GM19239 (cell line): ENCODE measurements around the gene IFT88.
"Not testable (repeated sequence)": the region's sequence is repeated elsewhere in the genome, so short reads cannot be mapped to it uniquely, and the experiment has no call there.

Experiments used
- DNase-seq: peaks from one replicate; pipeline ENCODE4 v3.0.0; 2011; ENCODE audit warnings: low spot score; ENCODE audit not compliant: insufficient read length
- FAIRE-seq: peaks from 2 replicates; lab custom pipeline; 2011; peaks lifted over from hg19 to GRCh38; lab: Jason Lieb, UNC

IFT88 gene

GRCh38 chr13:20616059-20616797 lies 49.3 kb downstream of the IFT88 start:
- FAIRE-seq: no peak
- DNase-seq: no peak

- DNase-seq (no peak), FAIRE-seq (no peak)
These were observed 56.0 kb downstream of the IFT88 start for GRCh38 chr13:20623000-20623399.

DNA sequence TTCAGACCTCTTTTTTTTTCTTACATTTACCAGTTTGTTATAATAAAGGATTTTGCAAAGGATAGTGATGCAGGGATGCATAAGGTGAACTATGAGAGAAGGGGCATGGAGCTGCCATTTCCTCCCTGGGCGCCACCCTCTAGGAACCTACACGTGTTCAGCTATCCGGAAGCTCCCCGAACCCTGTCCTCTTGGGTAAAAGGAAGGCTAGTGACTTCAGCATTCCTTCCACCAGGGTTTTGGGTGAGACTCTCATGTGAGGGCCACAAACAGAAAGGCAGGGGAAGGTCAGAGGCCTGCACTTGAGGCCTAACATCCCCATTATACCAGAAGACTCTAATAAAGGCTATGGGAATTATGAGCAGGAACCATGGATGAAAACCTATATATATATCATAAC lies 57.3 kb downstream of the IFT88 start:
- FAIRE-seq (no peak), DNase-seq (no peak)

DNA sequence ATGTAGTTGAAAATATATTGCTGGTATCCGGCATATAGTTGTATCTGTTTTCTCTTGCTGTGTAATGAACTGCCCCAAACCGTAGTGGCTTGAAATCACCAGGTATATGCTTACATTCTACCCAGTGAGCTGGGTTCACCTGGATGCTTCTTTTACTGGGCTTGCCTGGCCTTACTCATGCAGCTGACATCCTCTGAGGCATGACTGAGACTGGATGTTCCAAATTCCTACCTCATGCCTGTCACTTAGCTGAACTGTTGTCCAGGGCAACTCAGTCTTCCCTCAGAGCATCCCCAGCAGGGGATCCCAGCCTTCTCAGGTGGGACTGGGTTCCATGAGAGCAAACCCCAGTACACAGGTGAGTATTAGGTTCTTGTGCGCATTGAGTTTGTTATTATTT lies 66.8 kb downstream of the IFT88 start:
- FAIRE-seq (no peak), DNase-seq (no peak)

- no peak for DNase-seq
- FAIRE-seq: no peak
These were observed 69.1 kb downstream of the IFT88 start for GRCh38 chr13:20636079-20636478.

GRCh38 chr13:20637811-20638210 lies 70.9 kb downstream of the IFT88 start:
- no peak for FAIRE-seq
- no peak for DNase-seq

DNA sequence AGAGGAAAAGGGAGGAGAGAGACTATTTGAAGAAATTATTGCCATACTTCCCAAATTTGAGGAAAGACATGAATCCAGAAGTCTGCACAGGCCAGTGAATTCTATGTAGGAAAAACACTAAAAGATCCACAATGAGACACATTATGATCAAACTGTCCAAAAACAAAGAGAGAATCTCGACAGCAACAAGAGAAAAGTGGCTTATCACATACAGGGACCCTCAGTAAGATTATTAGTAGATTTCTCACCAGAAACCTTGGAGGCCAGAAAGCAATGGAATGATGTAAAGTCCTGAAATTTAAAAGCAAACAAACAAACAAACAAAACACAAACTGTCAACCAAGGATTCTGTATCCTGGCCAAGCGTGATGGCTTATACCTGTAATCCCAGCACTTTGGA lies 80.8 kb downstream of the IFT88 start:
- FAIRE-seq (no peak), DNase-seq (no peak)

DNA sequence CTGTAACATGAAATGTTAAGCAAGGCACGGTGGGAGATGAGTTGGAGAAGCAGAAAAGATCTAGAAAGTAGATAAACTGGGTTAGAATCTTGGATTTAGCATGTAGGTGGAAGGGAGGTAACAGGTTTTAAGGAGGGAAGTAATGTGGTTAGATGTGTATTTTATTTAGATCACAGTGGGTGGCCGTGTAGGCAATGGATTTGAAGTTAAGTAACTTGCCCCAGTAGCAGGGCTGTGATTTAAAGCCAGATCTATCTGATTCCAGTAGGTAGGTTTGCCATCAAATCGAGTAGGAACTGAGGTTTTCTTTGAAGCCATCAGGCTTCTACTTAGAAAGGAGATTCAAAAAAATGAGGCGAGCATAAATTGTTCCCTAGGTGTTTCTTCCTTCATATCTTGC lies 86.0 kb downstream of the IFT88 start:
- FAIRE-seq (no peak), DNase-seq (no peak)

DNA sequence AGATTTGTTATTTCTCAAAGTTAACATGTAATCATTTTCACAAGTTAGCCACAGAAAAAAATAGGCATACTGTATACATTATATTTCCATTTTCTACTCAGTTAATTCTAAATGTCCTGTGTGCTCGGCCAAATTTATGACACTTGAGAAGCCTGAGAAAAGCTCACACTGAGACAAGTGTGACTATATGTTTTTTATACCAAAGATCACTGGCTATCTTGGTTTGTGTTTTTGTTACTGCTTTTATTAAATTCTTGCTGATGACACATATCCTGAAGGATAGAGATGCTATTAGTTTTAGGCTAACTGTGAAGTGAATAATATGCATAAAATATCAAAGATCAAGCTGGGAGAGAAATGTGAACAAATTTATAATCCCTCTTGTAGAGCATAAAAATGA lies 87.2 kb downstream of the IFT88 start:
- no peak for FAIRE-seq
- no peak for DNase-seq

DNA sequence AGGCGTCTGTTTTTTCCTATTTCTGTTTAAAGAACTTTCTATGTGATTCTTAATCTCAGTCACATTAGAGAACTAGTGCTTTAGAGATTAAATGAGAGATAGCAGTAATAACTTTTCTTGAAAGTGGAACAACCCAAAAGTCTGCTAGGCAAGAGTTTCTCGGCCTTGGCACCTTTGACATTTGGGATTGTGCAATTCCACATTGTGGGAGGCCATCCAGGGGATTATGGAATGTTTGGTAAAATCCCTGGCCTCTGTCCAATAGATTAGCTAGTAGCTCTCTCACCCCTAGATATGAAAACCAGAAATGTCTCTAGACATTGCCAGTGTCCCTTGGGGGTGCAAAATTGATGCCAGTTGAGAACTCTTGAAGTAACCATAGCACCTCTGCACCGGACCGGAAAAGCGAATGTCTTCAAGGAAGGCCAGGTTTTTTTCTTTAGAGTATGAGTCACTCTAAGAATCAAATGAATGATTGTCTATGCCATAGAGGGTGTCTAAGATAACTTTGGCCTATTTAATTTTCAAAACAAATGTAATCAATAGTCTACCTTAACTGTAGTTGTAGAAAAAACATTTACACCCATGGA lies 91.6 kb downstream of the IFT88 start:
- no peak for FAIRE-seq
- DNase-seq: no peak

DNA sequence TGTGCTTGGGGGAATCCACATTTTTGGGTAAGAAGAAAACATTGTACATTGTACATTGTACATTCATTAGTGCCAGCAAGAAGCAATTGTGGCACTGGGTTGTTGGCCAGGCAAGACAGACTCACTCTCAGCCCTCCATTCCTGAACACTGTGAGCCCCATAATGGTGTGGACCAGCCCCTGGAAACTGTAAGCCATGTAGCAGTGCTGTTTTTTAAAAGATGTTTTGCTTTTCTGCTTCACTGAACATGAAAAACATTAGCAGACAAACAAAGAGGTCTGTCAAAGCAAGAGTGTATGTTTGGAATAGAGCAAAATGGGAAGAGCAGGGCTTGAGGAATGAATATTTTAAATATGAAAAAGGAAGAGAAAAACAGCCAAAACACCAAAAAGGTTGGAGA lies 97.4 kb downstream of the IFT88 start:
- DNase-seq: no peak
- no peak for FAIRE-seq

DNA sequence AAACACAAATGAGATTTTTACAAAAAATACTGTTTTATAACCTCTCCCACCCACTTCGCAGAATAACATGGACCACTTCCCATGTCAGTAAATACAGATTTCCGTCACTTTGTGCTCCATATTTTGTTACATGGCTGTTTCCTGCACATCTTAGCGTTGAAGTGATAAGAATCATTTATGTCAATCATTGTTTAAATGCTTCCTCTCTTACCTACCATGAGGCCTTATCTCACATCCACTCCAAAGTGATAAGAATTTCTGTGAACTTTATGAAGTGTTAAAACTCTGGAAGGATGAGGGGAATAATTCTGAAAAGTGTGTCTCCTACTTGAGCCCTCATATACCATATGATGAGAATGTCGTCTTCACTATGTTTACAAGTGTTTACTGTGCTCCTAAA lies 100.0 kb downstream of the IFT88 start:
- no peak for DNase-seq
- no peak for FAIRE-seq

GRCh38 chr13:20667857-20668437 lies 101.0 kb downstream of the IFT88 start:
- no peak for DNase-seq
- no peak for FAIRE-seq

DNA sequence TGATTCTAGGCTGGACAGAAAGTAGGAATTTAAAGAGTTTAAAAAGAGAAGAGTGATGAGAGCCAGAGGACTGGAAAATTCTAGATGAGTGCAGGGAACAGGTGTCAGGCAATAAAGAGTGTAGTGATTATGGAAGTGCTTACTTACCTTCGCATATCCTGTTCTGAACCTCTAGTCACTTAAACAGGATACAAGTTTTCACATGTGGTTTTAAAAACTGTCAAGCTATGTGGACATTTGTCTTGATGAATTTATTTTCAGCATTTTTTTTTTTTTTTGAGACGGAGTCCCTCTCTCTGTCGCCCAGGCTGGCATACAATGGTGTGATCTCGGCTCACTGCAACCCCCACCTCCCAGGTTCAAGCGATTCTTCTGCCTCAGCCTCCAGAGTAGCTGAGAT lies 102.2 kb downstream of the IFT88 start:
- FAIRE-seq: no peak
- DNase-seq: no peak

DNA sequence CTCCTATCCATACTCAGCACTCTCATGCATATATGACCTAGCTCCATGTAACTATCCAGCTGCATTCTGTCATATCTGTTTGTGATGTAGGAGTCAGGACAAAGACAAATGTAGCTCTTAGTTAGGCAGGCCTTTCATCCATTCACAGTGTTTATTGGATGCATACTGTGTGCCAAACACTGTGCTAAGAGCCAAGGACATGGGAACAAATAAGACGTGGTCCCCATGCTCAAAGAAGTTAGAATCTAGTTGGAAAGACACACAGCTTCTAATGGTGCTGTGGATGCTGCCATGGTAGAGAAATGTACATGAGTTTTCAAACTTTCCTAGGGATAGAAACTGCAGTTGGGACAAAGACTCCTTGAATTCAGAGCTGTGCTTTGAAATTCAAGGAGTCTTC lies 104.8 kb downstream of the IFT88 start:
- DNase-seq (no peak), FAIRE-seq (peak; percentile 37)

GRCh38 chr13:20672772-20673171 lies 105.8 kb downstream of the IFT88 start:
- FAIRE-seq (no peak), DNase-seq (no peak)

DNA sequence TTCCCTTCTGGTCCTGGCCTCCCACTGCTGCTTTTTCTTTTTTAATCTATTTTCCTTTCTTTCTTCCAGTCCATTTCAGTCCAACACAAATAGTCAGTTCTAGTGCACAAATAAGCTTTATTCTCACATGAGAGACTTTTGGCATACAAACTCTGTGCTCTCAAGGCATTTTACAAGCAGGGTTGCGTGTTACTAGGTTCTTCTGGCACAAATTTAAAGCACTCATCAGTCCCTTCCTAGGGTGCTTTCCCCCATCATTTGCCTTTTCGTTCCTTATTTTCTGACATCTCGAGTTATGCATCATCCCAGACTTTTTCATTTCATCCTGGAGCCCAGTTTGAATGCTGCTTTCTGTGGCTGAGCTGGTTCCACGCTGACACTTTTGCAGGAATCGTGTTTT lies 106.8 kb downstream of the IFT88 start:
- DNase-seq (no peak), FAIRE-seq (no peak)

GRCh38 chr13:20676213-20676612 lies 109.3 kb downstream of the IFT88 start:
- DNase-seq: no peak
- no peak for FAIRE-seq

GRCh38 chr13:20678606-20679005 lies 111.6 kb downstream of the IFT88 start:
- FAIRE-seq, DNase-seq: not testable (repeated sequence)

DNA sequence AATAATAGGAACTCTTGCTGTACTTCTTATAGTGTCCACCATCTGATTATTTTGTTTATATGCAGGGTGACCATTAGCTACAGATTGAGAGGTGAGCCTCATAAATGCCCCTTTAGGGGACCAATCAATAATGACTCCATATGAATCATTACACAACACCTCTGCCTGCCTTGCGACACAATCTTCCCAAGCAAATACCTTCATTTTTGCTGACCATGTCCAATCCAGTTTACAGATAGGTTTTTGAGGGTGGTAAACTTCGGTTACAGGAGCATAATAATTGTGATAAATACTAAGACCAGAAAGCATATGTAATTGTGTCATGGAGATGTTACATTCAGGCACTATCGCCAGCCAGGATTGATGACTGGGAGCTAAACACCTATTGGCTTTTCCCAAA lies 112.9 kb downstream of the IFT88 start:
- no peak for DNase-seq

DNA sequence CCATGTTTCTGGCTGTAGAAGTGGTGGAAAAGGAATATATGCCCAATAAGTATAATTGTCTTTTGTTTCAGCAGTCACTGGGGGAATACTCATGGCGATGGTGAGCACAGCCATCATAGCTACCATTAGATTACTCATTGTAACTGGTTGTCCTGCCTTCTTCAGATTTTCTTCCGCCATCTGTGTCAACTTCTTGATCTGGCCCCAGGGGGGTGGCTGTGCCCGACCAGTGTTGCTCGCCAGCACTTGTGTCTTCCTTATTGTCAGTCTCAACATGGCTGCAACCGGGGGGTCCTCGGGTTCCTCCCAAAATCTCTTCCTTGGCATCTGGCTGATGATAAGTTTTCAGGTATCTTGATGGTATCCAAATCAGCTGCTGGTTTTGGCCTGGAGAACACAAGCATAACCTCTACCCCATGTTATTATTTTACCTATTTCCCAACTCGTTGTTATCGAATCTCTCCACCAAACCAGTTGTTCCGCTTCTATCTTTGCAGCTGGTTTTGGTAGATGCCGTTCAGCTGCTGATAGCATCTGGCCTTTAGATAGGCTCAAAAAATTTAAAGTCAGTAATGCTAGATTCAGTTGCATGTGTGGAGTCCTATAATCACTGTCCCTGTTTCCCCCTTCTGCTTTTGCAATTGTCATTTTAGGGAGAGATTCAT lies 113.6 kb downstream of the IFT88 start:
- no peak for FAIRE-seq
- no peak for DNase-seq

More for the DNA sequence above, 112.9 kb downstream of the IFT88 start:
- no peak for FAIRE-seq
